Body of pancreas (tissue), 4 donors: ENCODE measurements around the gene AFF3. TPM values are rescaled to one million over a fixed set of nuclear protein-coding genes. Genes with fewer than 3 reads are reported as not detected.
A peak's percentile ranks its signal among the peaks of the same experiment; 100 is the strongest.

Source experiments
- ATAC-seq: fragments of 150-250 bp; one replicate; pipeline ENCODE4 v1.9.1; 2016
- DNase-seq, 4 donors: peaks; one replicate each; pipeline ENCODE4 v3.0.0-alpha.2; 2019
- H3K27ac ChIP-seq, 4 donors: fragments of 200-600 bp; sonication (generic); 1 replicate in 3 of 4; 2 replicates in 1 of 4; pipeline versions ENCODE4 v1.5.1 to v1.6.1; 2016 to 2019; ENCODE audit warnings: mild to moderate bottlenecking in 1 of 4, mixed read lengths in 1 of 4, moderate library complexity in 1 of 4
- H3K27me3 ChIP-seq, 2 donors: fragments of 200-600 bp; sonication (generic); one replicate each; pipeline ENCODE4 v1.6.0; 2016; ENCODE audit warnings: mild to moderate bottlenecking in 1 of 2
- H3K36me3 ChIP-seq, 2 donors: fragments of 200-600 bp; sonication (generic); replicated peaks in 1 of 2; 2 replicates each; pipeline ENCODE4 v1.5.1; 2016; ENCODE audit warnings: low read depth in 2 of 2; ENCODE audit not compliant: insufficient read depth in 1 of 2
- H3K4me1 ChIP-seq: fragments of 200-600 bp; sonication (generic); one replicate; pipeline ENCODE4 v1.6.0; 2016
- H3K4me3 ChIP-seq, 2 donors: fragments of 200-600 bp; sonication (generic); 1 replicate in 1 of 2; 2 replicates in 1 of 2; pipeline ENCODE4 v1.5.1; 2016 to 2019
- H3K9me3 ChIP-seq, 3 donors: fragments of 200-600 bp; sonication (generic); 1 replicate in 2 of 3; 2 replicates in 1 of 3; pipeline ENCODE4 v1.5.1; 2016
- CTCF ChIP-seq, 7 experiments: fragments of 450-650 bp in 4 of 7; fragments of 200-600 bp in 3 of 7; sonication (generic) in 3 of 7; IDR thresholded peaks; one replicate each; pipeline ENCODE4 v1.5.1; 2016 to 2019; ENCODE audit warnings: antibody characterized with exemption in 7 of 7
- POLR2A ChIP-seq, 3 donors: fragments of 450-650 bp; IDR thresholded peaks; one replicate each; pipeline ENCODE4 v1.6.1; 2016; ENCODE audit warnings: antibody characterized with exemption in 3 of 3, mild to moderate bottlenecking in 2 of 3
- WGBS, 2 donors: methylation state at CpG; one replicate each; pipeline ENCODE4 v1.1.5; 2017; 5-methylcytosine and 5-hydroxymethylcytosine counted together
- intact Hi-C: fragments of 100-400 bp; cut with DNase I; formaldehyde crosslinking; loops from one replicate; pipeline ENCODE4 v1.15.1; 2023
- total RNA-seq, 2 donors: library from RNA; depleted of rRNA; stranded (reverse); fragments of >200 nt; gene quantifications; one replicate each; pipeline ENCODE4 v1.1.0, GENCODE V29; 2016

AFF3 gene
- total RNA-seq, 2 donors from 2014 or later, result 0.52 to 0.99 TPM

DNA sequence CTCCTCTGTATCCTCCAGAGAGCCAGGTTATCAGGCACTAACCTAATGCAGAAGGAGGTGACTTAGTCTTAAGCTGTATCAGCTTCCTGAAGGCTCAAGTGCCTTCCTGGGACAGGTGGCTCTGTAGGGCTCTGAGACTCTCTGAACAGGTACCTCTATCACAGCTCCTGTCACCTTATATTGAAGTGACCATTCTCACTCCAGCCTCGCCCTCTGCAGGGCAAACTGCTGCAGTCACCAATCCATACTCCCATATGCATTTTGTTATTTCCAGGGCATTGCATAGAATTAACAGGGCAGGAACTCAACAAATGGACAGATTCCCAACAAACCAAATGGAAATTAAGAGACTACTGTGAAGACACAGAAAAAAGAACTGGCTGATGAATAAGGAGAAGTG, 449.6 kb downstream of the AFF3 start:
- 85 to 100% methylated on average over 1 of the region's 1 CpG for WGBS, 2 donors
- TF ChIP-seq CTCF (IDR thresholded peaks at IDR 0.05), result peak in 2 of 7 experiments; percentile 9 to 20
- no peak for TF ChIP-seq POLR2A (IDR thresholded peaks at IDR 0.05)
- ATAC-seq, result no peak

GRCh38 chr2:99691926-99692325, 450.5 kb downstream of the AFF3 start:
- Histone ChIP-seq H3K27ac (no peak overlapping the region), H3K4me3 (no peak overlapping the region), H3K36me3 (no peaks in the 10 kb centered on the region), H3K9me3 (no peaks in the 10 kb centered on the region), H3K4me1 (no peaks in the 10 kb centered on the region), H3K27me3 (no peaks in the 10 kb centered on the region)
- WGBS, 2 donors, result 72 to 84% methylated on average over 4 of the region's 4 CpGs
- no peak for ATAC-seq
- TF ChIP-seq POLR2A (IDR thresholded peaks at IDR 0.05), result no peak
- intact Hi-C loops, result no loop called here
- no peak for DNase-seq

More for the DNA sequence above, 449.6 kb downstream of the AFF3 start:
- Histone ChIP-seq H3K27me3 (no peaks in the 10 kb centered on the region), H3K9me3 (no peaks in the 10 kb centered on the region), H3K27ac (no peak overlapping the region), H3K4me1 (no peaks in the 10 kb centered on the region), H3K36me3 (no peaks in the 10 kb centered on the region), H3K4me3 (no peak overlapping the region)
- DNase-seq, result no peak
- intact Hi-C loops, result no loop called here

DNA sequence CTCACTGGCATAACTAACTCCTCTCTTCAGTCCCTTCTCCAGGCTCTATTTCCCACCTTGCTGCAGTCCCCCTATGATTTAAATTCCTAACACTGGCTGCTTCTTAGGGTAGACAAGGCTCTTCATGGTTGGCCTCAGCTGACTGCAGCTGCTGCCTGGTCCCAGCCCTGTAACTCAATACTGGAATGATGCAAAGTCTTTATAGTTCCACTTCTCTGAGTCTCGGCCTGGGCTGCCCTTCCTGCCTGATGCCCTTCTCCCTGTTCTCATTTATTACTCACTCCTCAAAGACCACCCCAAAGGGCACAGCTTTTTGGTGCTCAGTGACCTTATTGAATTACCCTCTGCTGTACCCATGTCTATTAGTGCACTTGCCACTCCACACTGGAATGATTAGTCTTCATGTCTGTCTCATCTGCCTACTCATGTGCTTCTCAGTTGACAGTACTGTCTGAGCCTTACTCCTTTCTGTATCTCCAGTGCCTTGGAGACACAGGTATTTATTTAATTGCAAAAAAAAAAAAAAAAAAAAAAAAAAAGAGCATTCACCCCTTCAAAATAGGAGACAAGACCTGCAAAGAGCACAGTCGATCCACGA, 453.1 kb downstream of the AFF3 start:
- H3K4me1 ChIP-seq, result no peaks in the 10 kb centered on the region
- H3K36me3 ChIP-seq, result no peaks in the 10 kb centered on the region
- no peak overlapping the region for H3K4me3 ChIP-seq
- intact Hi-C loops, result no loop called here
- H3K27me3 ChIP-seq, result no peaks in the 10 kb centered on the region
- H3K9me3 ChIP-seq, result no peaks in the 10 kb centered on the region
- H3K27ac ChIP-seq, result no peak overlapping the region
- TF ChIP-seq CTCF (IDR thresholded peaks at IDR 0.05), result no peak
- no peak for TF ChIP-seq POLR2A (IDR thresholded peaks at IDR 0.05)
- ATAC-seq, result no peak
- DNase-seq, result no peak
- WGBS, 2 donors, result 83 to 87% methylated on average over 3 of the region's 3 CpGs

GRCh38 chr2:99688699-99689098, 453.7 kb downstream of the AFF3 start:
- no peak overlapping the region for H3K27ac ChIP-seq
- no peaks in the 10 kb centered on the region for H3K4me1 ChIP-seq
- H3K27me3 ChIP-seq, result no peaks in the 10 kb centered on the region
- no peak overlapping the region for H3K4me3 ChIP-seq
- DNase-seq (no peak), ATAC-seq (no peak)
- no peaks in the 10 kb centered on the region for H3K36me3 ChIP-seq
- H3K9me3 ChIP-seq, result no peaks in the 10 kb centered on the region
- WGBS, 2 donors, result 73 to 79% methylated on average over 6 of the region's 6 CpGs
- TF ChIP-seq CTCF (IDR thresholded peaks at IDR 0.05) (no peak), POLR2A (IDR thresholded peaks at IDR 0.05) (no peak)
- intact Hi-C loops, result no loop called here

DNA sequence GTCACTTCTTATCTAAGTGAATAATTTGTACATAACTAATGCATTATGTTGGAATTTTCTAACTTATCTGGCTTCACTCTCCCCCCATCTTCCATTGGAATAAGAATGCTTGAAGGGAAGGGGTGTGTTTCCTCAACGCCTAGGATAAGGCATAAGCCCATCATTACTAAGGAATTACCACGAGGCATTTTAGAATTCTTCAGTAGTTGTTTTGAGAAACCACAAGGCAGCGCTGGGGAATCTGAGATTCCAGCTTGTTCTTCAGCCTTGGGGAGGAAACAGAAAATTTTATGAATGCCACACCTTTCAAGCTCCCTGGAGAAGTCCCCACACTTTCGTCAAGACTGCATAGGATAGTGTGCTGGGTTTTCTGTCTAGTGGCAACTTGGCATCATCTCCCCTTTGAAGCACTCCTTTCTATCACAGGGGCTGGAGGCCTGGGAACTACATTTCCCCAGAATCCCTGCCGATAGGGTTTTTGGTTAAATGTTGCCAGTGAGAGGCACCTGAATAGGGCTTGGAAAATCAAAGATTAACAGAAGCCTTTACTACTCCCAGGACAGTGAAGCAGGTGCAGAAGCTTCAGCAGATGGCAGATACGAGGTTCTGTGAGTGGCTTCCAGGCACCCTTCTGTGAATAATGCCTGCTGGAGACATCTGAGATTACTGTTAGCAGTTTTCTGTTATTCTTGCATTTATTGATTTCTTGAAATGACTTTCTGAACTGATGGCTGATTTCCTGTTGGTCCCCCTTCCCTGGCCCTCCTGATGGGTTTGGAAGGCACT, 459.9 kb downstream of the AFF3 start:
- 66 to 76% methylated on average over 6 of the region's 6 CpGs for WGBS, 2 donors

More for the DNA sequence above, 459.9 kb downstream of the AFF3 start:
- Histone ChIP-seq H3K36me3 (no peaks in the 10 kb centered on the region), H3K4me3 (no peak overlapping the region), H3K9me3 (no peaks in the 10 kb centered on the region), H3K4me1 (no peaks in the 10 kb centered on the region), H3K27ac (no peak overlapping the region), H3K27me3 (no peaks in the 10 kb centered on the region)
- intact Hi-C loops, result no loop called here
- TF ChIP-seq CTCF (IDR thresholded peaks at IDR 0.05), result no peak
- no peak for TF ChIP-seq POLR2A (IDR thresholded peaks at IDR 0.05)
- ATAC-seq (no peak), DNase-seq (no peak)
